HG03039 (cell line): ENCODE measurements around the gene AIPL1.

Source experiments
- ATAC-seq: cut with Tn5 transposase; IDR thresholded peaks from one replicate; pipeline ENCODE4 v1.9.1; 2021; ENCODE audit warnings: mild to moderate bottlenecking, moderate library complexity; ENCODE audit not compliant: unreplicated experiment

AIPL1 gene

DNA sequence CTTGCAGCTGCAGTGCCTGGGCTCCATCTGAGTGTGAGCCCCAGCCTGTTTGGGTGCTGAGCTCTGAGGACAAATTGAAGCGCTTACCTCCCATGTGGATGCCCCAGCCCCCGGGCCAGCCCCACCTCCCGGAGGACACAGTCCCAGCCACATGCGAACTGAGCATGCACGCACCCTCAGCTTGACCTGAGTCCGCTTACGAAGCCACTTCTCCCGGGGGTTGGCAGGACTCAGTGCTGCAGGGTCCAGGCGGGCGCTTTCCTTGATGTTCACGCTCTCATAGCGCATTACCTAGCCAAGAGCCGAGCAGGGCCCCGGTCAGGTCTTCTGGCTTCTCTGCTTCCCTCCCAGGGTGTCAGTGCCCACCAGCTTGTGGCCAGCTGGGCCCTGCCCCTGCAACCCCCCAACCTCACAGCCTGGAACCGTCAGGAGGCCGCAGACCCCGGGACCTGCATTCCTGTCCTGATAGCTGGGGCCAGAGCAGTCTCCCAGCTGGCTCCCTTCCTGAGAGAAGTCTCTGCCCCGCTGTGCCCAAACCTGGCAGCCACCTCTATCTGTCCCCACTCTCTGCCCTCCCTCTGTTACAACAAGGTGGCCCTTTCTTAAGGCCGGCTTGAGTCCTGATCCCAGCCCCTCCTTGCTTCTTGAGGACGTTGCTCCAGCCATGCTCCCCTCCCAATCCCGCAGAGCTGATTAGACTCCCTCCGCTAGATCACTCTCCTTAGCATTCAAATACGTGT, 33.3 kb upstream of the AIPL1 start:
- no peak for ATAC-seq

DNA sequence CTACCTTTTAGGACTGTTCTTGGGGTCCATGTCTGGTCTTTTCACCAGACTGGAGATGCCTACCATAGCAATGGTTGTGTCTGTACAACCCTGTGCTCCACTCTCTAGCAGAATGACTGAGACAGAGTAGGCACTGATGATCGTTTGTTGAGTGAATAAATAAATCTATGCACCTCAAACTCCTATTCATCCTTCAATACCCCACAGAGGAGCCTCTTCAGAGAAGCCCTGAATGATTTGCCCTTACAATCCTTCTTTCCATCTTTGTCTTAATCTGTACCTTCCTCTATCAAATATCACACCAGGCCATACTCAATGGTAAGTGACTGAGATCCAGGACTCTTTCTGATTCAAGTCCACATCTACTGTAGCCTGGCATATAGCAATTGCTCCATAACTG, 32.6 kb upstream of the AIPL1 start:
- ATAC-seq: no peak

DNA sequence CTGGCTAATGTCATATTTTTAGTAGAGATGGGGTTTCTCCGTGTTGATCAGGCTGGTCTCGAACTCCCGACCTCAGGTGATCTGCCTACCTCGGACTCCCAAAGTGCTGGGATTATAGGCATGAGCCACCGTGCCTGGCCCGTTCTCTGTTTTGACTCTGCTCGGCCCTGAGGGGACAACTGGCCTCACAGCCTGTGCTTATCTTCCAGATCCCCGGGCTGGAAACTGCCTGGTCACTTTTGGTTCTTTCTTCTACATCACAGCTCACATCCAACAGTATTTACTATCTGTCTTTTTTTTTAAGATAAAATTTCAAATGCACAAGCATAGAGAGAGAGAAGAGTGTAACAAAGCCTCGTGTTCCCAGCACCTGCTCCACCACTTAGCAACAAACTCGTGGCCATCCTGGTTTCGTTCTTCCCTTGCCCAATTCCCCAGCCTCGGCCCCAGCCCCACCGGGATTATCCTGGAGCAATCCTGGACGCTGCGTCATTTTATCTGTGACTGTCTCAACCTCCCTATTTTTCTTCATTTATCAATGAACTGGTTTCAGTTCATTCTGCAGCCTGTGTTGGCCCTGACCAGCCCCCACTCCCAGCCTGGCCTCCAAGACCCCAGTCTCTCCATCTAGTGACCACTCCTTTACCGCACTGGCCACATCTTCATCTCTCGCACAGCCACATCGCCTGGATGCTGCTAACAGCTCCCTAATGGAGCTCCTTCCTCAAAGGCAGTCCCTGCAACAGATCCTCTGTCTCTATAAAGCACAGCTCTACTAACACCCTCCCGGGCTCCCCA, 30.5 kb upstream of the AIPL1 start:
- no peak for ATAC-seq

DNA sequence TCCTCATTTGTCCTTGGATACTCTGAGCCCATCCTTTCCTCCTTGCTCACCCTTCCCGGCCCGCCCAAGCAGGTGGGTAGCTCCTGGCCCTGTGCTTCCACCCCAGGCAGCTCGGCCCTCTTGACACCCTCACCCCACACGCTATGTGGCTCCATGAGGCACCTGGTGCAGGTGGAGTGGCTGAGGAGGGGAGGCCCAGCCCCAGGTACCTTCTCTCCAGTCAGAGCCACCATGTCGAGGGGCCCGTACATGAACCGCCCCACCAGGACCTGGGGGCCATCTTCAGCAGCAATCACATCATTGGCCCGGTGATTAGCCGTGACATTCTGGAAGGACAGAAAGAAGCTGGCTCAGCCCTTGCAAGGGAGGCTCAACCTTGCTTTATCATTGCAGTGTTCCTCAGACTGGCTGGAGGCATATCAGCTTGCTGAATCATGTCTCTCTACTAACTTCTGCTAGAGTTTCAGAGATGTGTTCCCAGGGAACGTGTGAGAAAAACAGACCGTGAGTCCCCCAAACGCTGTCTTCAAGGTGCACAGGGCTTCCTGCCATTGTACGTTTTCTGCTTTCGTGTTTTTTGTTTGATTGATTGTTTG, 29.6 kb upstream of the AIPL1 start:
- ATAC-seq: no peak

DNA sequence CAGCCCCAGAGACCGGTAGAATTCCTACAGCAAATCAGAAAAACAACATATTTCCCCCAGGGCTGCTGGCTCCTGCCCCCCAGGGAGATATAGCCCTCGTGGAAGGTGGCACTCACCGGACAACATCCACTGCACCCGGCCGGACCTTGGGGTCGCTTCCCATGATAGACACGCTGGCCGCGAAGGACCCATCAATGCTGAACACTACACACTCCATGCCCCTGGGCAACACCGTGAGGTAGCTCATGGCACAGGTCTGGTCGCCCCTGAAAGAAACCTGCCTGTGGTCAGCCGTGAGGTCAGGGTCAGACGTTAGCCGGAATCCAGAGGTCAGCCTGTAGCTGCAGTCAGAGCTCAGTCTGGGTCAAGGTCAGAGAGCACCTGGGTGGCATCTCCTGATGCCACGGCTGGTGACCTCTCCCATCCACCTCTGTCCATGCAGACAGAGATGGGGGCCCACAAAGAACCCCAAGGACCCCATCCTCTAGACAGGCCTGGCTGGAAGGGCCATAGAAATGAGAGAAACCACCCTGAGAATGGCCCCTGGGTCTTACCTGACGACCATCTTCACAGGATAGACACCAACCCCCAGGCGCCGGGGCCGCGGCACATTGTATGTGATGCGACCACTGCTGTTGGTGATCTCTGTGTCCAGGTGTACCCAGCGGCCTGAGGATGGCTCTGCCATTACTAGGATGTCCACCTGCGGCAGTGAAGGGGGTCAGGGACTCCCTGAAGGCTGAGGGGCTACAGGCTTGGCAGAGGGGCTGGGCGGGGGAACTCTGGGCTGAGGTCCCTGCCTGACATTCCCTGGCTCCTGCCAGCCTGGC, 28.9 kb upstream of the AIPL1 start:
- ATAC-seq: no peak

DNA sequence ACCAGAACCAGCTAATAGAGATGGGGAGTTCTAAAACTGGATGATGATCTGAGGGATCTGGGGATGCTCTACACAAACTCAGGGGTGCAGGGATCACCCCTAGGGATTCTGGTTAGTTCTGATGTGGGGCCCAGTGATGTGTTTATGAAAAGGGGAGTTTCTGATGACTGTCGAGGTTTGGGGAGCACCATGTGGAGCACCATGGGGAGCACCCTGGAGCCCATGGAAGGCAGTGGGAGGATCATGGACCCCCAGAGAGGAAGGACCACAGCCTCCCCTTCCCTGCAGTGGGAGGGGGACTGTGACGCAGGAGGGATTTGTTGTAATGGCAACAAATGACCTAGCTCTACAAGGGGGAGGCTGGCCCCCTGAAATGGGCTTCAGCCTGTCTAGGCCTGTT, 27.8 kb upstream of the AIPL1 start:
- no peak for ATAC-seq

DNA sequence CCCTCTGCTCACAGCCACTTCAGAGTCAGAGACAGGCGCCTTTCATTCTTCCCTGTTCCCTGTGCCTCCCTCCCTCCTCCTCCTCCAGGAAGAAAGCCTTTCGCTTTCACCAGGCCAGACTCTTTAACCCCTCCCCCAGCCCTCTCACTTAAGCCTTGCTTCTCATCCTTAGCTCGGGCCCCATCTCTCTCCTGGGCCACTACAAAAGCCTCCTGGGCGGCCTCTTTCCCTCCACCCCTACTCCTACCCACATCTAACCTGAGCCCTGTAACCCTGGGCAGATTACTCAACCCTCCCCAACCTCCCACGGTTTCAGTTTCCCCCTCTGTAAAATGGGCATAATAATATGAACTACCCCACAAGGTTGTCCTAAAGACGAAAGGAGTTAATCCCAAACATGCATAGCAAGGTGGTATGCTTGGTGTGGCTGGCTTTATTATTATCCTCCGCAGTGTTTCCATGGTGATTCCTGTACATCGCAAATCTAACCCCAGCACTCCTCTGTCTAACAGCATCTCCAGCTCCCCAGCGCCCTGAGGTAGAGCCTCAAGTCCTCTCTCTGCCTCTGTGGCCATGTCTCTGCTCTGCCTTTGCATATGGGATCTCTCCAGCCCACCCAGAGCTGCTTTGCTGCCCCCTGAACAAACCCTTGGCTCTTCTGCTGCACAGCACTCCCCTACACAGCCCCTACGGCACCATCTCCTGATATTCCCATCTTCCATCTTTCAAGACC, 27.0 kb upstream of the AIPL1 start:
- ATAC-seq: no peak

DNA sequence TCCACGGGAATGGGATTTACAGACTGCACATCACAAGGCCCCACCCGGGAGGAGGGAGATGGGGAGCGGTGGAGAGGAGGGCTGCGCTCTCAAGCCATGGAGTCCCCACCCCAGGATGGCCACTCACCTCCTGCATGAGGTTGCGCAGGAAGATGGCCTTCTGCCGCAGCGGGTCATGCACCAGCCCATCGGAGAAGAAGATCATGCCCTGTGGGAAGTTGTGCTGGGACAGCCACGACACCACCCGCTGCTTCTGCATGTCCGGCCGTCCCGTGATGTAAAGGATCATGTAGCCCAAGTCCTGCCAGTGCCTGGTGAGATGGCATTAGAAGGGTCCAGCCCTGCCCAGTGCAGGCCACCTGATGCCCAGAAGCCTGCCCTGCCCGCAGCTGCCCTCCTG, 26.3 kb upstream of the AIPL1 start:
- ATAC-seq: no peak

DNA sequence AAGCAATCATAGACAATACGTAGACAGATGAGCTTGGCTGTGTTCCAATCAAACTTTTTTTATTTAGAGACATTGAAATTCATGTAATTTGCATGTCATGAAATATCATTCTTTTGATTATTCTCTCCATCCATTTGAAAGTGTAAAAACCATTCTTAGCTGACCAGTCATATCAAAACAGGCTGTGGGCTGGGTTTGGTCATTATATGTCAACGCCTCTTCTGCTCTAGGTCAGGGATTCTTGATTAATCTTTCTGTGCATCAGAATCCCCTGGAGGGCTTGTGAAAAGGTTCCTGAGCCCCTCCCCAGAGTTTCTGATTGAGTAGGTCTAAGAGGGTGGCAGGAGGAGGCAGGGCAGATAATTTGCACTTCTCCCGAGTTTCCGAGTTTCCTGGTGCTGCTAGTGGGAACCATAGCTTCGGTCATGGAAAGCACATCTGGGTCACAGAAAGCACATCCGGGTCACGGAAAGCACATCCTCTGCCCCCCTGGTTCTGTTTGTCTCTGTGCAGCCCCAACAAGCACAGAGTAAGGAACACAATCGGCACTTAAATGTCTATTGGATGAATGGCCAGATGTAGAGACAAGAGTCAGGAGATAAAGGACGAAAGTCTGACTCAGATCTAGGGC, 25.7 kb upstream of the AIPL1 start:
- ATAC-seq: no peak

DNA sequence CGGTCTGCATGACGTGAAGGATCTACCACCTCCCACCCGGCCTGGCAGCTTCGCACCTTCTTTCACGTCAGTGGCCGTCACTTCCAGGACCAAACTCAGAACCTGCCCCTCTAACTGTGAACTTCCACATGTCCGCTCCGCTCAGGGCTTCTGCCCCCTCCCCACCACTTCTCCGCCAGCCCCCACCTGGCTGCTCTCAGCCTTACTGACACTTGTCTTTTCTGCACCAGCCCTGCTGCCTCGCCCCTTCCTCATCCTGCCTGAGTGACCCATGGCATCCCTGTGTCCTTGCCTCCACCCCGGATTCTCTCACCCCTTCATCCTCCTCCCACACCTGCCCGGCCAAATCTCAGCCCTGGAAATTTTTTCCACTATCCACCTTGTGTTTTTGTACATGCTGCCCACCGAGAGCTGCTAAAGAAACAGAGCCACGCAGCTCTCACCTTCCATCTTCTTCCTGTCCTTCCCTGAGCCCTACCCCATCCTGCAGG, 23.6 kb upstream of the AIPL1 start:
- ATAC-seq: no peak

DNA sequence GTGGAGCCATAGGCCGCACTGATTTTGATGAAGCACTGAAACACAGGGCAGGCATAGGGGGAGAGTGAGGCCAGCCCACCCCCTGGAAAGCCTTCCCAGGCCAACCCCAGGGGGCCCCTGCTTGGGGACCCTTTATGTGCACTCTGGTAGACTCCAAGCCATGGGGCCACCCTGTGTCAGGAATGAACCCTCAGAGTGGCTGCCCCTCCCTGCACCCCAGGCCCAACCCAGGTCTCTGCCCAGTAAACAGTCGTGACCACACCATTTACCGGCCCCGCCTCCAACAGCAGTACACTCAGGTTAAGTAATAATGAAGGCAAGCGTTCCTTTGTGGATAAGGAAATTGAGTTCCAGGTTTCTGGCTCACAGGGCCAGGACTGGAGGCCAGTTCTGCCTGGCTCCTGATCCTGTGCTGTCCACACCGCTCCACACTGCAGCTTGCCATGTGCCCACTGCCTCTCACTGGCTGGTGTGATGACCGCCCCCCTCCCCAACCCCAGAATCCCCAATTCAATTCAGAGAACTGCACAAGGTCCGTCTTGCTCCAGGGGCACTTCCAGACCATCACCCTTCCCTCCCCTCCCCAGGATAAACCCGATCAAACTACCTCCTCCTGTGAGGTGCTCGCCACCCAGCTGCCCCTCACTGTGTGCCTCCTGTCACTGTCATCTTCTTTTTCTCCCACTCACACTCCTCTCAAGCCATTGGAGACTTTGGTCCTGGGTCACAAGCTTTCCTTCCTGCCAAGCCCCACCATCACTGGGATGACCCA, 23.0 kb upstream of the AIPL1 start:
- no peak for ATAC-seq

DNA sequence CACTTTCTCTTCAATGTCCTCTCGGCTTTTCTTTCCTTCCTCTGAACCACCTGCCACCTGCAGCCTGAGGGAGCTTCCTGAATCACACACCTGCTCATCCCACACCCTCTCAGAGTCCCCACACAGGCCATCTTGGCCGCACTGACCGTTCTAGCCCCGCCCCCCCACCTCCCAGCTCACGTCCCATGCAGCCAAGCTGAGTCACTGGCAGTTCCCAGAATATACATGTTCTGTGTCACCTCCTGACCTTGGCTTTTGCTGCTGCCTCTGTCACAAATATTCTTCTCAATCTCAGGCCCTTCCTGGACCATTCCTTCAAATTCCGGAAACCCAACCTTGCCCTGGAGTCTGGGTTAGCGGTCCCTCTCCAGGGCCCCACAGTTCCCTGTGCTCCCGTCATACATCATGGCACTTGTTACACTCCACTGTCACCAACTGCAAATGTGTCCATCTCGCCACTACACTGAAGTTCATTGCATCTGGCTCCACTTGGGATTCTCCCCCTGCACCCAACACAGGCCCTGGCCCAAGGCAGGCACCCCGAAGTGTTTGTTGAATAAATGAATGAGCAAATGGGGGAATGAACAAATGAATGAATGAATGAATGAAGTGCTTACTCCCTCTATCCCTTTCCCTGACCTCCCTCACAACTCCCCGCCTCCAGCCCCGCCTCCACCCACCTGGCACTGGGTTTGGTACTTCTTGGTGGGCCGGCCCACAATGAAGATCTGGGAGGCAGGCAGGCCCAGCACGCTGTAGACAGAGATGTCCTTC, 22.2 kb upstream of the AIPL1 start:
- no peak for ATAC-seq

DNA sequence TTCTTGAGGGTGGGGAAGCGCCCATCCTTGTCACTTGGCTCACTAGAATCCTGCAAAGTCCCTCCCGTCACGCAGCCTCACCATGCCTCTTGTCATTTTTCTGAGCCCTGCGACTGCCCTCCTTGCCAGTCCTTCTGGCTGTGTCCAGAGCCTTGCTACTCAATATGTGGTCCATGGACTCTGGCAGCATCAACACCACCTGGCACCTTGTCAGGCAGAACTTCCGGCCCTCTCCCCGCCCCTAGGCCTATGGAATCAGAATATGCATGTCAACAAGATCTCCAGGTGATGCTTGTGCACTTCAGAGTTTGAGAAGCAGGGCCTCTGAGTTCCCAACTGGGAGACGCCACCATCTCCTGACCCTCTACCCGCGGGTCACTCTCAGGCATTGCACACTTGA, 21.4 kb upstream of the AIPL1 start:
- no peak for ATAC-seq

DNA sequence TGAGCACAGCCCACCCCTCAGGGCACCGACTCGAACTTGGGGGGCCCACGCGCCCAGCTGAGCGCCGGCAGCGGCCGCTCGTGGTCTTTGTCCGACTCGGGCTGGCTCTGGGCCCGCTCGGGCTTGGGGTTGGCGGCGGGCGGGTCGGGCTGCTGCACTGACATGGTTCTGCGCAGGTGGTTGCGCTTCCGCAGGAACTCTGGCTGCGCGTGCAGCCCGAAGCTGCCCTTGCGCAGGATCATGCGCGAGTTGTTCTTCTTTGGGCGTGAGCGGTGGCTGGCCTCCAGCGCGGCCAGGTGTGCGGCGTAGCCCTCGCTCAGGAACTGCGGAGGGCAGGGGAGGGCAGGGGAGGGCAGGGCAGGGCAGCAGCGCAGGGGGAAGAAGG, 20.4 kb upstream of the AIPL1 start:
- ATAC-seq: no peak

DNA sequence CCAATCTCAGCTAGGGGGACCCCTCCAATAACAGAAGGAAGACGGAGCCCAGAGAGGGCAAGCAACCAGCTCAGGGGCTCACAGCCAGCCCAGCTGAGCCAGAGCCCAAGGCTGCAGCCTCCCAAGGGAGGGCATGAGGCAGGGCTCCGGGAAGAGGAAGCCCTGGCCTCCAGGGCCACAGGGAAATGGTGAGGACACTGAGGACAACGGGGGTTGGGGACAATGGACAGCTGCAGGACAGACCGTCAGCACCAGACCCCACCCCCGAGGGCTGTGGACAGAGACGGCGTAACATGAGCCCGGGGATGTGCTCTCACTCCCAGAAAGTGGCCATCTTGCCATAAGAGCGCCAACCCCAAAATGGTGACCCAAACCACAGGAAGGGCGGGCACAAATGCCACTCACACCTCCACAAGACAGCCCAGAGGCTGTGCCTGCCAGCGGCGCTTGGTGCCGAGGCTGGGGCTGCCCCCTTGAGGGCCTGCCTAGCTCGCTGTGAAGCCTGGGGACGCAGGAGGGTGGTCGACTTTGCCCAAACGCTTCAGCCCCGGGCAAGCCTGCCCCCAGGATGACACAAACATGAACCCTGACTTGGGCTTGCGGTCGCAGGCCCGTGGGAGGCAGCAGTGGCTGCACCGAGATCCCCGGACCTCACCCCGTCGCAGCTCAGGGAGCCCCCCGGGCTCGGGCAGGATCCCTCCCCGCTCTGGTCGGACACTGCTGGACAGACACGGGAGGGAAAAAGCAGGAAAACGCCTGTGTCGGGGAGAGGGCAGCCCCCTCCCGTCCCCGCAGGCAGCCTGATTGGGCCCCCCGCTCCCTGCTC, 19.8 kb upstream of the AIPL1 start:
- ATAC-seq: no peak

DNA sequence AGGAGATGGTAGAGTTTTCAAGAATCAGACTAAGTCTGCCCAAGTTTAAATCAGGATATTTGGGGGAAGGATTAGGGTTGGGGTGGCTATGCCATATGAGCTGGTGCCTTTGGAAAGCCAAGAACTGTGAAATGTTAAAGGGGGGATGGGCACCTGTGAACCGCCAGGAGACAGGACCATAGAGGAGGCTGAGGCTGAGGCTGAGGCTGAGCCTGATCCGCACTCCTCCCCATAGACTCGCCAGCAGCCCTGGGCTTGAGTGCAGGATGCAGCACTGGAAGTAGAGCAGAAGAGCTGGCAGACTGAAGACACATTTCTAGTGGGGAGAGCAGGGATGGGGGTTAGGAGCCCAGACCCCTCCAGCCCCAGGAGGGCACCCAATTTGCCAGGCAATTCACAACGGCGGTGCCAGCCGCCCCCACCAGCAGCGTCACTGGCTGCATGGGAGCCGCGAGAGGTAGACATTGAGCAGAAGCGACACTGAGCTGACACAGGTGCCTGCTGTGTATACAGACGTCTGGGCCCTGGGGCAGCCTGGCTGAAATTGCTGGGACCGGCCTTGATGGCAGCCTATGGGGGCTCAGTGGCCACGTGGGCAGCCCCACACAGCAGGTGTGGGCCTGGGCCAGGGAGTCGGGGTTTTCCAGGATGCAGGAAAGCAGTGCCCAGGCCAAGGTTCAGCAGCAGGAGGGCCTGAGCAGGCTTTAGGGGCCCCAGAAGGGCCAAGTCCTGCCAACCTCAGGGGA, 18.5 kb upstream of the AIPL1 start:
- no peak for ATAC-seq
